Upper lobe of left lung (tissue), 6 donors: ENCODE measurements around the gene HNRNPL. TPM values are rescaled to one million over a fixed set of nuclear protein-coding genes. Genes with fewer than 3 reads are reported as not detected.

Experiments used
- ATAC-seq, 2 donors: fragments of 200-7000 bp; cut with Tn5 transposase; one replicate each; pipeline ENCODE4 v1.9.1; 2022; ENCODE audit warnings: mild to moderate bottlenecking in 2 of 2, moderate library complexity in 2 of 2; ENCODE audit not compliant: low FRiP score in 2 of 2
- DNase-seq, 2 donors: peaks; one replicate each; pipeline ENCODE4 v3.0.0-alpha.2; 2019 to 2020
- H3K27ac ChIP-seq, 4 donors: fragments of 200-600 bp; sonication (generic); one replicate each; pipeline ENCODE4 v1.5.1; 2016 to 2019
- H3K27me3 ChIP-seq, 4 donors: fragments of 200-600 bp; sonication (generic); one replicate each; pipeline ENCODE4 v1.5.1; 2017 to 2019
- H3K36me3 ChIP-seq, 4 donors: fragments of 200-600 bp; sonication (generic); one replicate each; pipeline ENCODE4 v1.5.1; 2016 to 2019
- H3K4me1 ChIP-seq, 4 donors: fragments of 200-600 bp; sonication (generic); one replicate each; pipeline ENCODE4 v1.5.1; 2018 to 2019
- H3K4me3 ChIP-seq, 4 donors: fragments of 200-600 bp; sonication (generic); one replicate each; pipeline ENCODE4 v1.5.1; 2017 to 2019; ENCODE audit warnings: mild to moderate bottlenecking in 2 of 4, moderate library complexity in 1 of 4
- H3K9me3 ChIP-seq, 4 donors: fragments of 200-600 bp; sonication (generic); one replicate each; pipeline ENCODE4 v1.5.1; 2018 to 2019
- CTCF ChIP-seq, 6 experiments: fragments of 450-650 bp in 4 of 6; fragments of 200-600 bp in 2 of 6; sonication (generic) in 2 of 6; IDR thresholded peaks; one replicate each; pipeline ENCODE4 v1.5.1; 2016 to 2019; ENCODE audit warnings: antibody characterized with exemption in 6 of 6
- EP300 ChIP-seq, 4 donors: sonication (generic); formaldehyde crosslinking; IDR thresholded peaks; one replicate each; pipeline ENCODE4 v1.5.1; 2017; ENCODE audit warnings: antibody characterized with exemption in 4 of 4, control low read depth in 2 of 4
- POLR2A ChIP-seq, 4 donors: fragments of 450-650 bp; IDR thresholded peaks; one replicate each; pipeline ENCODE4 v1.5.1; 2016 to 2017; ENCODE audit warnings: antibody characterized with exemption in 4 of 4, mild to moderate bottlenecking in 2 of 4
- POLR2AphosphoS5 ChIP-seq, 2 donors: sonication (generic); formaldehyde crosslinking; IDR thresholded peaks; one replicate each; pipeline ENCODE4 v1.5.1; 2017; ENCODE audit warnings: antibody characterized with exemption in 2 of 2
- WGBS, 2 donors: methylation state at CpG; one replicate each; pipeline ENCODE4 v1.1.5; 2017 to 2018; 5-methylcytosine and 5-hydroxymethylcytosine counted together
- total RNA-seq, 6 donors: library from RNA; depleted of rRNA in 4 of 6; stranded (reverse); fragments of >200 nt in 4 of 6; gene quantifications; one replicate each; pipeline versions ENCODE4 v1.1.0 to v1.2.1, GENCODE V29; 2016 to 2021
- donor health status: DM: no; HTN: no; CAD: no; lungs with moderate emphysema.
- donor health status: DM: no; HTN: yes; CAD: no; lungs with severe emphysema.

Gene HNRNPL
- total RNA-seq, 6 donors from 2014 or later = 156 to 274 (median 178) TPM

- H3K27me3 ChIP-seq = no peaks in the 10 kb centered on the region
- peaks cover 9 to 47% (median 17%) of the 10 kb centered on the region in 4 donors for H3K4me1 ChIP-seq
- peaks cover 72 to 83% (median 78%) of the 10 kb centered on the region in 4 donors for H3K36me3 ChIP-seq
- ATAC-seq (no peak), DNase-seq (peak in 1 of 2 donors; percentile 41)
- WGBS, 2 donors = 82 to 83% methylated on average over 13 to 18 of the region's 19 CpGs
- peak overlapping the region; percentile 20 to 61 (median 37) for H3K27ac ChIP-seq
- TF ChIP-seq POLR2A (IDR thresholded peaks at IDR 0.05) (no peak), CTCF (IDR thresholded peaks at IDR 0.05) (peak in 1 of 6 experiments; percentile 6)
- H3K9me3 ChIP-seq = no peaks in the 10 kb centered on the region
- no peak overlapping the region for H3K4me3 ChIP-seq
Observed at GRCh38 chr19:38838208-38838985, 11.4 kb downstream of the HNRNPL start.

GRCh38 chr19:38837656-38838121 lies 12.1 kb downstream of the HNRNPL start:
- peaks cover 64 to 76% (median 71%) of the 10 kb centered on the region in 4 donors for H3K36me3 ChIP-seq
- 80 to 90% methylated on average over 7 of the region's 7 CpGs for WGBS, 2 donors
- TF ChIP-seq POLR2AphosphoS5 (IDR thresholded peaks at IDR 0.05) = no peak
- no peak for TF ChIP-seq EP300 (IDR thresholded peaks at IDR 0.05)
- TF ChIP-seq CTCF (IDR thresholded peaks at IDR 0.05) = no peak
- TF ChIP-seq POLR2A (IDR thresholded peaks at IDR 0.05) = no peak
- no peak for ATAC-seq
- DNase-seq = no peak
- peaks cover 11 to 44% (median 16%) of the 10 kb centered on the region in 4 donors for H3K4me1 ChIP-seq
- H3K27me3 ChIP-seq = no peaks in the 10 kb centered on the region
- no peak overlapping the region for H3K4me3 ChIP-seq
- H3K9me3 ChIP-seq = no peaks in the 10 kb centered on the region
- peak overlapping the region in 3 of 4 donors; percentile 1 to 61 (median 52) for H3K27ac ChIP-seq

- ATAC-seq (no peak), DNase-seq (no peak)
- WGBS, 2 donors = 86 to 89% methylated on average over 5 to 6 of the region's 6 CpGs
- no peak overlapping the region for H3K4me3 ChIP-seq
- no peaks in the 10 kb centered on the region for H3K9me3 ChIP-seq
- no peaks in the 10 kb centered on the region for H3K27me3 ChIP-seq
- H3K27ac ChIP-seq = peak overlapping the region in 3 of 4 donors; percentile 1 to 61 (median 52)
- H3K4me1 ChIP-seq = peaks cover 17 to 46% (median 21%) of the 10 kb centered on the region in 4 donors
- no peak for TF ChIP-seq POLR2AphosphoS5 (IDR thresholded peaks at IDR 0.05)
- TF ChIP-seq EP300 (IDR thresholded peaks at IDR 0.05) = no peak
- no peak for TF ChIP-seq CTCF (IDR thresholded peaks at IDR 0.05)
- TF ChIP-seq POLR2A (IDR thresholded peaks at IDR 0.05) = no peak
- peaks cover 59 to 71% (median 65%) of the 10 kb centered on the region in 4 donors for H3K36me3 ChIP-seq
Observed at GRCh38 chr19:38836983-38837626, 12.7 kb downstream of the HNRNPL start.

DNA sequence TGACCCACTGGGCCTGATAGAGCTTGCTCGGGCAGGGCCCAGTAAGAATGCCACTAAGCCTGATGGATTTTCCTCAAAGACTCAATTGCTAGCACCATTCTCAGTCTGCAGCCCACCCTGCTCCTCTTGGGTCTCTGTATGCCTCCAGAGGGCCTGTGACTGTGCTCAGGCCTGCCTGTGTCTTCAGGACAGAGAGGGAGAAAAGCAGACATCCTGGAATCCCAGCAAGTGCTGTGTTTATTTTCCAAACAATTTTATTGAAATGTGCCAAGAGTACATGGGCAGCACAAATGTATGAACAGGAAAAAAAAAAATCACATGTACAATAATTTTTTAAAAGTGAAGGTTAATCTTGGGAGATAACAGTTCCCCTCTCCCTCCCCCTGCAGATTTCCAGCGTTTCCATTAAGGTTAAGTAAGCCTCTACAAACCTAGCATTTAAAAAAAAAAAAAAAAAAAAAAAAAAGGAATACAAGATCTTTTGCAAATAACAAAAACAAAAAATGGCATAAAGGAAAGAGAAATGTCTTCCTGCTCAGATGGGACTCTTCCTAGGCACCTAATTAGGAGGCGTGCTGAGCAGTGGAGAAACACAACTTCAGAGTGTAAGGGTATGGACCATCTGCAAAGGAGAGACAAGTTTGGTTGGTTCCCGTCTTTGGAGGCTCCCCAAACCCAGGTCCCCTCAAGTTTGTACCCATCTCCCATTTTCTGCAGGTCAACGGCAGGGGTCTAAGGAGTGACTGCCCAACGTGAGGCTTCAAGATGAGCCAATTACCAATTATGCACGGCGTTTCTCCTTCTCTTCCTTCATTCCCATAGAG lies 13.4 kb downstream of the HNRNPL start:
- TF ChIP-seq EP300 (IDR thresholded peaks at IDR 0.05) (no peak), CTCF (IDR thresholded peaks at IDR 0.05) (no peak)
- H3K4me1 ChIP-seq = peaks cover 18 to 49% (median 23%) of the 10 kb centered on the region in 4 donors
- peak overlapping the region in 2 of 4 donors; percentile 30 to 61 for H3K27ac ChIP-seq
- H3K27me3 ChIP-seq = no peaks in the 10 kb centered on the region
- no peaks in the 10 kb centered on the region for H3K9me3 ChIP-seq
- 71 to 88% methylated on average over 7 to 8 of the region's 8 CpGs for WGBS, 2 donors
- ATAC-seq = no peak
- no peak for DNase-seq
- H3K36me3 ChIP-seq = peaks cover 52 to 63% (median 58%) of the 10 kb centered on the region in 4 donors
- H3K4me3 ChIP-seq = no peak overlapping the region
